ENCODE data around the gene SCFD2. TPM values are rescaled to one million over a fixed set of nuclear protein-coding genes. Genes with fewer than 3 reads are reported as not detected.

The SCFD2 gene
- total and polyA plus RNA-seq, 2 experiments from 2014 or later: 30.7 to 33.2 TPM

DNA sequence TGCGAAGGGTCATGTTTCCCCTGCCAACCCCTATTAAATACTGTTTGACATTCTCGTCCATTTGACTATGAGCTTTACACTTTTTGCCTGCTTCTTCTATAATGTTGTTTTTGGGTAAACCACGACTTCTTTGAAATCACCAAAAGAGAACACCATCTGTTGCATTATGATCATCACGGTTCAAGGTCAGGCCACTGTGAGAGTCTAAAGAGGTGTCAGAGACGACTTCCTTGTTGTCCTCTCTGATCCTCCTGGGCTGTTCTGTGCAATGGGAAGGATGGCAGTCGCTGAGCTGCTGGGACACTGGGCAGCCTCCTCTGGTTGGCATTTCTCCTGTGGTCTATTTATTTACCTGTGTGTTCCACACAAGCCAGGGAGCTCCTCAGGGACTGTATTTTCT, 366.2 kb downstream of the SCFD2 start:
- Histone ChIP-seq H3K9me2 (ENCODE audit: insufficient read depth) (no peaks in the 10 kb centered on the region), H3K4me2 (ENCODE audit: unreplicated experiment) (no peak overlapping the region), H3K27ac (no peak overlapping the region), H3K4me1 (ENCODE audit: insufficient read depth) (peaks cover 23% of the 10 kb centered on the region), H3K79me2 (ENCODE audit: insufficient read depth) (no peaks in the 10 kb centered on the region), H3K9ac (no peak overlapping the region), H3K27me3 (replicated peaks; ENCODE audit: insufficient read depth) (no peaks in the 10 kb centered on the region), H3F3A (ENCODE audit: insufficient read depth) (peaks cover 20% of the 10 kb centered on the region), H3K9me3 (ENCODE audit: low read depth) (no peaks in the 10 kb centered on the region), H2AFZ (no peak overlapping the region), H3K36me3 (ENCODE audit: low read depth) (no peaks in the 10 kb centered on the region), H4K20me1 (ENCODE audit: insufficient read depth) (no peaks in the 10 kb centered on the region), H3K4me3 (no peak overlapping the region)
- TF ChIP-seq EZH2phosphoT487 (IDR thresholded peaks at IDR 0.05; ENCODE audit: insufficient read depth, low read depth) (no peak), EZH2 (IDR thresholded peaks at IDR 0.05; ENCODE audit: insufficient read depth, poor library complexity, severe bottlenecking) (no peak)
- no peak for DNase-seq
- in situ Hi-C loops (cut with MboI): loop anchor here (10.0 to 25.0 kb wide), 5 partner anchors 363 to 913 kb away; partner anchors contain the start of gene SCFD2
- 89% methylated on average over 6 of the region's 6 CpGs for WGBS, 2 experiments (ENCODE audit: low coverage in 1 of 2, low lambda C conversion rate in 2 of 2, missing lambda C conversion rate in 2 of 2)

DNA sequence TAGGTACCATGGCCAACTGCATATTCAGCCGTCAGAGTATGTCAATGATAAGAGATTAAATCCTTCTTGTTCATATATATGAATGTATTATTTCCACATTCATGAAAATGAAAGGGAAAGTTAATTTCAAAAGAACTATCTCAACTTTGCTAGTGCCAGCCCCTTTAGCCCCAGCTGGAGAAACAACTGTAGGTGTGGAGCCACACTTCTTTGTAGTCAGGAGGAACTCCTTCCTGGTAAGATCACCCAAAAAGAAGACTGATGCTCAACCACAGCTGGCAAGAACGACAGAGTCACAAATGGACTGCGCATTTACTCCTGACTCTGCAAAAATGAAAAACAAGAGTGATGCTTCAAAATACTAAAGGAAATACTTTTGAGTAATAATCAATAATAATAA, 367.4 kb downstream of the SCFD2 start:
- peaks cover 20% of the 10 kb centered on the region for H3F3A ChIP-seq (ENCODE audit: insufficient read depth)
- no peak for DNase-seq
- H3K27ac ChIP-seq: no peak overlapping the region
- H3K4me1 ChIP-seq (ENCODE audit: insufficient read depth): peaks cover 23% of the 10 kb centered on the region
- WGBS, 2 experiments (ENCODE audit: low coverage in 1 of 2, low lambda C conversion rate in 2 of 2, missing lambda C conversion rate in 2 of 2): 83 to 90% methylated on average over 3 of the region's 3 CpGs
- H2AFZ ChIP-seq: no peak overlapping the region
- TF ChIP-seq EZH2phosphoT487 (IDR thresholded peaks at IDR 0.05; ENCODE audit: insufficient read depth, low read depth) (no peak), EZH2 (IDR thresholded peaks at IDR 0.05; ENCODE audit: insufficient read depth, poor library complexity, severe bottlenecking) (no peak)
- H4K20me1 ChIP-seq (ENCODE audit: insufficient read depth): no peaks in the 10 kb centered on the region
- 0 out of 2 replicates have a peak, but pooled peaks cover 4% of the 10 kb centered on the region for H3K79me2 ChIP-seq (ENCODE audit: insufficient read depth)
- H3K4me3 ChIP-seq: no peak overlapping the region
- no peak overlapping the region for H3K9ac ChIP-seq
- in situ Hi-C loops (cut with MboI): loop anchor here (10.0 to 25.0 kb wide), 2 partner anchors 761 to 894 kb away; no protein-coding TSS in a partner anchor
- H3K9me2 ChIP-seq (ENCODE audit: insufficient read depth): no peaks in the 10 kb centered on the region
- no peak overlapping the region for H3K4me2 ChIP-seq (ENCODE audit: unreplicated experiment)
- H3K9me3 ChIP-seq (ENCODE audit: low read depth): no peaks in the 10 kb centered on the region
- no peaks in the 10 kb centered on the region for H3K36me3 ChIP-seq (ENCODE audit: low read depth)
- no peaks in the 10 kb centered on the region for H3K27me3 ChIP-seq (replicated peaks; ENCODE audit: insufficient read depth)

DNA sequence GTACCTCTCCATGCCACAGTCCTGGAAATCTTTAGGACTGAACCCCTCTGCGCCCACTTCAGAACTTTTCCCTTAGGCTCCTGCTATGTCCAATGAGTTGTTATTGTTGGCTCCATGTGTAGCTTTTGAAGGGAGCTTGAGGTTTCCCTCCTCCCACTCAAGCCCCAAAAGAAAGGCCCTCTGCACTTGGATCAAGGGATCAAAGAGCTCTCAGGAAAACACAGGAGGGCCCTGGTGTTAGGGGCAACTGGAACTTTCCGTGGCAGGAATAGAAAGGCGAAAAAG, 368.8 kb downstream of the SCFD2 start:
- in situ Hi-C loops (cut with MboI): loop anchor here (10.0 to 25.0 kb wide), 2 partner anchors 760 to 892 kb away; no protein-coding TSS in a partner anchor

DNA sequence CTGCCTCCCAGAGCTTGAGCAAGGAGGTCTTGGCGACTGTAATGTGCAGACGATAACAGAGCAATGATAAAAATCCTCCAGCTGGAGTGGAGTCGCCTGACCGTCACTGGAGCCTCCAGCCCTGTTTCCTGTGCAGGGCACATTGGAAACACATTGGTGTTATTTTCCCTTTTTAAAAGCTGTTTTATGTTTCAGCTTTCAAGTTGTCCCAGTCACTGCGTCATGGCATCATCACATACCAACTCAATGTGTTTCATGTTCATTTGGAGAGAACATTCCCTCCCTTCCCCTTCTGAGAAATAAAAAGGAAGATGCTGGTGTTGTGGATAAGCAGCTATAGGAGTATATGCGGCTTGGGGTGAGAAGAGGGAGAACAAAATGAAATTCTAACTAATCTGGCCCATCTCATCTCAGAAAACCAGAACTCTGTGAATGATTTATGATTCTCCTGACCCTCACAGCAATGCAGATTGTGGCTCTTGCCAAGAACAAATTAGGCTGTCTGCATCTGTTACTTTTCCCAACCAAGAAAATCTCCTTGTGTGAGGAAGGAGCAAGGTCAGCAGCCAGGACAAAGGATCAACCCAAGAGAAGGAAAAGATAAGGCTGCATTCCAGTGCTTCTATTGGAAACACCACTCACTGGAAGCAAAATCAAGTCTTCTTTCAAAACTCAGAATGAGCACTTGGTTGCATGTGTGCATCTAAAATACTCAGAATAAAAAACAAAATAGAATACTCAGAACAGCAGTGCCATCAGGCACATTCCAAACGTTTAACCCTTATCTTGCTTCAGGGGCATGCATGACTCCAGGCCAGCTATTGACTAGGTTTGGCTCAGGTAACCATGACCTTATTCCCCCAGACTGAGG, 369.4 kb downstream of the SCFD2 start:
- Histone ChIP-seq H3K9ac (peak overlapping the region; percentile 35), H3K4me1 (ENCODE audit: insufficient read depth) (peaks cover 23% of the 10 kb centered on the region), H3K79me2 (ENCODE audit: insufficient read depth) (0 out of 2 replicates have a peak, but pooled peaks cover 4% of the 10 kb centered on the region), H3K4me3 (no peak overlapping the region), H3K9me3 (ENCODE audit: low read depth) (no peaks in the 10 kb centered on the region), H3K36me3 (ENCODE audit: low read depth) (no peaks in the 10 kb centered on the region), H2AFZ (no peak overlapping the region), H3K27me3 (replicated peaks; ENCODE audit: insufficient read depth) (no peaks in the 10 kb centered on the region), H3K4me2 (ENCODE audit: unreplicated experiment) (peak overlapping the region; percentile 23), H3K9me2 (ENCODE audit: insufficient read depth) (no peaks in the 10 kb centered on the region), H3K27ac (peak overlapping the region; percentile 53), H3F3A (ENCODE audit: insufficient read depth) (peaks cover 20% of the 10 kb centered on the region), H4K20me1 (ENCODE audit: insufficient read depth) (no peaks in the 10 kb centered on the region)
- 5 to 6% methylated on average over 7 of the region's 7 CpGs for WGBS, 2 experiments (ENCODE audit: low coverage in 1 of 2, low lambda C conversion rate in 2 of 2, missing lambda C conversion rate in 2 of 2)
- in situ Hi-C loops (cut with MboI): loop anchor here (10.0 to 25.0 kb wide), 2 partner anchors 759 to 892 kb away; no protein-coding TSS in a partner anchor
- TF ChIP-seq EZH2 (IDR thresholded peaks at IDR 0.05; ENCODE audit: insufficient read depth, poor library complexity, severe bottlenecking) (no peak), EZH2phosphoT487 (IDR thresholded peaks at IDR 0.05; ENCODE audit: insufficient read depth, low read depth) (no peak)
- peak; percentile 82 for DNase-seq

More for the DNA sequence above, 368.8 kb downstream of the SCFD2 start:
- 69 to 83% methylated on average over 3 of the region's 3 CpGs for WGBS, 2 experiments (ENCODE audit: low coverage in 1 of 2, low lambda C conversion rate in 2 of 2, missing lambda C conversion rate in 2 of 2)
- no peak for DNase-seq
- peaks cover 20% of the 10 kb centered on the region for H3F3A ChIP-seq (ENCODE audit: insufficient read depth)
- no peak overlapping the region for H3K9ac ChIP-seq
- H3K79me2 ChIP-seq (ENCODE audit: insufficient read depth): 0 out of 2 replicates have a peak, but pooled peaks cover 4% of the 10 kb centered on the region
- no peaks in the 10 kb centered on the region for H3K27me3 ChIP-seq (replicated peaks; ENCODE audit: insufficient read depth)
- no peak overlapping the region for H3K4me3 ChIP-seq
- H3K36me3 ChIP-seq (ENCODE audit: low read depth): no peaks in the 10 kb centered on the region
- peak overlapping the region; percentile 7 for H3K4me2 ChIP-seq (ENCODE audit: unreplicated experiment)
- H3K4me1 ChIP-seq (ENCODE audit: insufficient read depth): peaks cover 23% of the 10 kb centered on the region
- H3K9me3 ChIP-seq (ENCODE audit: low read depth): no peaks in the 10 kb centered on the region
- H3K9me2 ChIP-seq (ENCODE audit: insufficient read depth): no peaks in the 10 kb centered on the region
- H3K27ac ChIP-seq: no peak overlapping the region
- TF ChIP-seq EZH2phosphoT487 (IDR thresholded peaks at IDR 0.05; ENCODE audit: insufficient read depth, low read depth): no peak
- TF ChIP-seq EZH2 (IDR thresholded peaks at IDR 0.05; ENCODE audit: insufficient read depth, poor library complexity, severe bottlenecking): no peak
- no peaks in the 10 kb centered on the region for H4K20me1 ChIP-seq (ENCODE audit: insufficient read depth)
- no peak overlapping the region for H2AFZ ChIP-seq
